ENCODE results near the gene PCOLCE2. TPM values are rescaled to one million over a fixed set of nuclear protein-coding genes. Genes with fewer than 3 reads are reported as not detected.

PCOLCE2 gene
- total and polyA plus RNA-seq, 8 donors = 0.75 to 26.9 (median 3.7) TPM; not detected in 2

- Histone ChIP-seq H3K27ac (no peak overlapping the region), H3K27me3 (no peaks in the 10 kb centered on the region), H3K4me1 (peaks cover 0 to 18% (median 3%) of the 10 kb centered on the region in 4 donors), H3K9me3 (no peaks in the 10 kb centered on the region), H3K36me3 (no peaks in the 10 kb centered on the region), H3K4me3 (no peak overlapping the region)
- WGBS, 5 donors = 78 to 88% (median 83%) methylated on average over 4 of the region's 4 CpGs
- no peak for DNase-seq
- intact Hi-C loops (cut with DNase I; ENCODE audit: low total_unique reads) = no loop called here
- TF ChIP-seq POLR2AphosphoS5 (IDR thresholded peaks at IDR 0.05) (no peak), EP300 (IDR thresholded peaks at IDR 0.05) (no peak), POLR2A (IDR thresholded peaks at IDR 0.05) (no peak), CTCF (IDR thresholded peaks at IDR 0.05) (no peak)
These were observed 36.9 kb downstream of the PCOLCE2 start for GRCh38 chr3:142852009-142852408.

GRCh38 chr3:142850395-142851023, 38.4 kb downstream of the PCOLCE2 start:
- peaks cover 0 to 18% (median 3%) of the 10 kb centered on the region in 4 donors for H3K4me1 ChIP-seq
- WGBS, 5 donors = 17 to 37% (median 24%) methylated on average over 2 of the region's 2 CpGs
- no peak overlapping the region for H3K4me3 ChIP-seq
- intact Hi-C loops (cut with DNase I; ENCODE audit: low total_unique reads) = no loop called here
- no peak overlapping the region for H3K27ac ChIP-seq
- H3K9me3 ChIP-seq = no peaks in the 10 kb centered on the region
- H3K36me3 ChIP-seq = no peaks in the 10 kb centered on the region
- peak; percentile 42 to 48 for DNase-seq
- TF ChIP-seq CTCF (IDR thresholded peaks at IDR 0.05) (no peak), POLR2AphosphoS5 (IDR thresholded peaks at IDR 0.05) (peak in 2 of 3 donors; percentile 21 to 45)
- H3K27me3 ChIP-seq = no peaks in the 10 kb centered on the region

- 90 to 98% (median 95%) methylated on average over 3 of the region's 3 CpGs for WGBS, 5 donors
- no peak for TF ChIP-seq POLR2AphosphoS5 (IDR thresholded peaks at IDR 0.05)
- no peak for TF ChIP-seq CTCF (IDR thresholded peaks at IDR 0.05)
- no peak for TF ChIP-seq EP300 (IDR thresholded peaks at IDR 0.05)
- no peak for TF ChIP-seq POLR2A (IDR thresholded peaks at IDR 0.05)
- DNase-seq = no peak
- intact Hi-C loops (cut with DNase I; ENCODE audit: low total_unique reads) = no loop called here
- H3K27me3 ChIP-seq = no peaks in the 10 kb centered on the region
- no peak overlapping the region for H3K4me3 ChIP-seq
- H3K27ac ChIP-seq = no peak overlapping the region
- no peaks in the 10 kb centered on the region for H3K9me3 ChIP-seq
- peaks cover 0 to 18% (median 3%) of the 10 kb centered on the region in 4 donors for H3K4me1 ChIP-seq
- H3K36me3 ChIP-seq = no peaks in the 10 kb centered on the region
These were observed 39.7 kb downstream of the PCOLCE2 start for GRCh38 chr3:142849148-142849547.

- Histone ChIP-seq H3K27ac (no peak overlapping the region), H3K4me3 (no peak overlapping the region), H3K9me3 (no peaks in the 10 kb centered on the region), H3K4me1 (peaks cover 0 to 11% (median 3%) of the 10 kb centered on the region in 4 donors), H3K36me3 (no peaks in the 10 kb centered on the region), H3K27me3 (no peaks in the 10 kb centered on the region)
- intact Hi-C loops (cut with DNase I; ENCODE audit: low total_unique reads) = no loop called here
- 25 to 59% (median 35%) methylated on average over 2 of the region's 2 CpGs for WGBS, 5 donors
- DNase-seq = peak in 1 of 2 donors; percentile 21
- TF ChIP-seq POLR2AphosphoS5 (IDR thresholded peaks at IDR 0.05) (no peak), POLR2A (IDR thresholded peaks at IDR 0.05) (no peak), EP300 (IDR thresholded peaks at IDR 0.05) (no peak), CTCF (IDR thresholded peaks at IDR 0.05) (no peak)
These were observed 41.9 kb downstream of the PCOLCE2 start for GRCh38 chr3:142846779-142847577.
